ENCODE measurements around the gene MTA3. TPM values are rescaled to one million over a fixed set of nuclear protein-coding genes. Genes with fewer than 3 reads are reported as not detected.

The MTA3 gene
- total and polyA plus RNA-seq, 2 of the 8 experiments (the other 6 are each of a cell fraction or from before 2014, with no cell fraction given), result 125 to 184 TPM

DNA sequence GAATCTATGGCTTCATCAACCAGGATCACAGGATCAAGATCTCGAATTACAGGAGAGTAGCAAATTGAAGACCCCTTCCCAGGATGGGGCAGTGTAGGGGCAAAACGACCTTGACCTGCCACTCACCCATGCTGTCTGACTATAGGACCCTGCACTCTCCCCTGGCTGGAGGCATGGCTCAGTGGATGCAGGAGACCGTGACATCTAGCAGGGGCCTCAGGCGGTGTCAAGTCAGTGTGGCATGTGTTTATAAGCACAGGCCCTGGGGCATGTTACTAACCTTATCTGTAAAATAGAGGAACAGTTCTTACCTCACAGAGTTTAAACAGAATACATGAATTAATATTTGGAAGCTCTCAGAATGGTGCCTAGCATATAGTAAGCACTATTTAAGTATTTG lies 220.4 kb downstream of the MTA3 start:
- H2AK5ac ChIP-seq (ENCODE audit: low read depth, low read length), result no peak overlapping the region
- no peak overlapping the region for H3K4me3 ChIP-seq (ENCODE audit: extremely low read depth in 1 of 4, insufficient read depth in 2 of 4, low read depth in 3 of 4, low read length in 4 of 4)
- no peak overlapping the region; a peak in 1 of 7 replicates for H3K9ac ChIP-seq (replicated peaks in 1 of 4; ENCODE audit: extremely low read depth in 1 of 4, low read depth in 3 of 4, low read length in 3 of 4)
- peaks cover 0 to 18% (median 14%) of the 10 kb centered on the region in 4 experiments; a peak in 6 of 7 replicates for H3K27me3 ChIP-seq (replicated peaks in 1 of 4; ENCODE audit: control insufficient read depth in 3 of 4, extremely low read depth in 1 of 4, insufficient read depth in 3 of 4, low read length in 3 of 4)
- no peaks in the 10 kb centered on the region for H3K36me3 ChIP-seq (ENCODE audit: control insufficient read depth in 2 of 4, insufficient read depth in 4 of 4, low read length in 3 of 4)
- no peak overlapping the region for H3K18ac ChIP-seq (ENCODE audit: extremely low read depth, low read length)
- H3K4ac ChIP-seq (replicated peaks; ENCODE audit: insufficient read length, low read depth, low read length), result no peak overlapping the region
- ChIA-PET CTCF (ENCODE audit: partially characterized antibody) (interaction anchor here (1.0 to 2.7 kb wide), 5 partner anchors 12 to 28 kb away, joined by 3 to 10 read pairs (median 5); no protein-coding TSS in a partner anchor), POLR2A (ENCODE audit: partially characterized antibody) (interaction anchor here (0.5 kb wide), 1 partner anchor 216 kb away, joined by 3 read pairs; no protein-coding TSS in a partner anchor)
- no peak overlapping the region for H3K4me2 ChIP-seq (ENCODE audit: insufficient read depth in 1 of 2, low read depth in 2 of 2, low read length in 2 of 2)
- no peak overlapping the region for H2BK15ac ChIP-seq (ENCODE audit: low read length)
- H4K8ac ChIP-seq (ENCODE audit: extremely low read depth, insufficient read depth, low read length), result no peak overlapping the region
- no peak overlapping the region for H2BK120ac ChIP-seq (replicated peaks; ENCODE audit: low read depth, low read length)
- DNase-seq (ENCODE audit: low read depth in 1 of 2, low spot score in 2 of 2) (no peak), FAIRE-seq (no peak)
- no peaks in the 10 kb centered on the region for H3K9me3 ChIP-seq (ENCODE audit: insufficient read depth in 2 of 2, low read depth in 1 of 2, low read length in 1 of 2)
- no peak overlapping the region for H2AFZ ChIP-seq (ENCODE audit: low read length)
- no peak overlapping the region for H3K27ac ChIP-seq (ENCODE audit: low read depth, low read length)
- no peak overlapping the region for H2BK20ac ChIP-seq (ENCODE audit: low read length)
- no peak overlapping the region for H4K5ac ChIP-seq (ENCODE audit: insufficient read length, low read depth, low read length)
- 75% methylated on average over 4 of the region's 4 CpGs; no CpG with 5 or more reads in 1 of the 2 experiments for WGBS, 2 experiments (ENCODE audit: extremely low coverage in 1 of 2, insufficient coverage in 1 of 2, insufficient read length in 1 of 2, insufficient replicate concordance in 2 of 2, low coverage in 1 of 2, low lambda C conversion rate in 2 of 2, missing lambda C conversion rate in 1 of 2)
- peaks cover 9% of the 10 kb centered on the region; the same call in 1 of the 2 replicates for H3K23me2 ChIP-seq (ENCODE audit: low read depth, low read length)
- no peaks in the 10 kb centered on the region for H4K20me1 ChIP-seq (replicated peaks in 1 of 2; ENCODE audit: control insufficient read depth in 1 of 2, insufficient read depth in 2 of 2, low read length in 2 of 2)
- H3K4me1 ChIP-seq (replicated peaks in 1 of 4; ENCODE audit: control insufficient read depth in 3 of 4, insufficient read depth in 4 of 4, low read length in 3 of 4), result peaks cover 0 to 10% (median 4%) of the 10 kb centered on the region in 4 experiments; a peak in 5 of 7 replicates
- no peak overlapping the region for H3K56ac ChIP-seq (replicated peaks; ENCODE audit: insufficient read length, low read depth, low read length)
- no peak overlapping the region for H2BK5ac ChIP-seq (ENCODE audit: low read depth, low read length)
- no peak overlapping the region for H2BK12ac ChIP-seq (ENCODE audit: low read depth, low read length)
- H3K23ac ChIP-seq (ENCODE audit: insufficient read length), result no peak overlapping the region
- H3K14ac ChIP-seq (ENCODE audit: insufficient read length), result no peak overlapping the region
- H4K91ac ChIP-seq (replicated peaks; ENCODE audit: insufficient read length, low read length), result no peak overlapping the region
- no peaks in the 10 kb centered on the region for H3K79me2 ChIP-seq (ENCODE audit: control insufficient read depth in 1 of 2, insufficient read depth in 2 of 2, low read length in 2 of 2)
- no peaks in the 10 kb centered on the region for H3K79me1 ChIP-seq (ENCODE audit: low read depth, low read length)

Data from H1 (cell line).